Panc1 (cell line): ENCODE results near the gene KCNT1. TPM values are rescaled to one million over a fixed set of nuclear protein-coding genes. Genes with fewer than 3 reads are reported as not detected.

Source experiments
- ATAC-seq: fragments of 200-7000 bp; cut with Tn5 transposase; 2 replicates; pipeline ENCODE4 v1.9.1; 2020; ENCODE audit warnings: mild to moderate bottlenecking, moderate library complexity
- BruUV-seq: library from RNA; stranded (reverse); fragments of 400-500 nt; replicated peaks from 2 replicates; lab custom pipeline; 2021; lab: Mats Ljungman, UMichigan
- CTCF ChIA-PET: fragments of 300-600 bp; sonication (Branson Sonifier 250); formaldehyde crosslinking; loops from one replicate; lab custom pipeline; 2022; ENCODE audit warnings: antibody characterized with exemption; lab: Charles Lee
- POLR2A ChIA-PET: fragments of 300-600 bp; sonication (Branson Sonifier 250); formaldehyde crosslinking; loops from one replicate; lab custom pipeline; 2022; ENCODE audit warnings: antibody characterized with exemption; lab: Charles Lee
- DNase-seq: peaks from one replicate; pipeline ENCODE4 v3.0.0-alpha.2; 2010; ENCODE audit warnings: low read depth, low spot score
- H3K27ac ChIP-seq: 2 replicates; pipeline ENCODE4 v1.5.1; 2011; ENCODE audit warnings: mild to moderate bottlenecking, low read length, inconsistent platforms
- H3K27me3 ChIP-seq: fragments of 200-500 bp; sonication (Bioruptor generic); 2 replicates; pipeline ENCODE4 v1.6.0; 2014; ENCODE audit warnings: low read length, inconsistent platforms; ENCODE audit not compliant: control insufficient read depth, insufficient read depth
- H3K36me3 ChIP-seq: fragments of 200-500 bp; sonication (Bioruptor generic); 2 replicates; pipeline ENCODE4 v1.5.1; 2014; ENCODE audit warnings: inconsistent platforms, mild to moderate bottlenecking, low read length, moderate library complexity; ENCODE audit not compliant: control insufficient read depth, insufficient read depth
- H3K4me1 ChIP-seq: 2 replicates; pipeline ENCODE4 v1.5.1; 2011; ENCODE audit warnings: inconsistent platforms, mild to moderate bottlenecking, low read length, moderate library complexity; ENCODE audit not compliant: control insufficient read depth, insufficient read depth
- H3K4me3 ChIP-seq, 2 experiments: 2 replicates each; pipeline ENCODE4 v1.5.1; 2011 to 2012; ENCODE audit warnings: low read depth in 2 of 2, low read length in 2 of 2, mild to moderate bottlenecking in 2 of 2, inconsistent platforms in 1 of 2, moderate library complexity in 1 of 2
- H3K9me3 ChIP-seq: fragments of 200-500 bp; sonication (Bioruptor generic); 2 replicates; pipeline ENCODE4 v1.5.1; 2014; ENCODE audit warnings: low read depth, mild to moderate bottlenecking, inconsistent platforms, low read length, moderate library complexity; ENCODE audit not compliant: control insufficient read depth, insufficient read depth
- CTCF ChIP-seq: fragments of 450-650 bp; IDR thresholded peaks from 2 replicates; pipeline ENCODE4 v1.5.1; 2017; ENCODE audit warnings: mild to moderate bottlenecking
- POLR2AphosphoS5 ChIP-seq: IDR thresholded peaks from 2 replicates; pipeline ENCODE4 v1.6.1; 2012; ENCODE audit warnings: mild to moderate bottlenecking, low read depth, low read length, moderate library complexity
- REST ChIP-seq, 2 experiments: IDR thresholded peaks; 2 replicates each; pipeline ENCODE4 v1.6.1; 2011 to 2012; ENCODE audit warnings: low read depth in 2 of 2, control low read depth in 1 of 2, low read length in 1 of 2, mild to moderate bottlenecking in 1 of 2, moderate library complexity in 1 of 2; ENCODE audit not compliant: insufficient read depth in 1 of 2
- SIN3A ChIP-seq: IDR thresholded peaks from 2 replicates; pipeline ENCODE4 v1.6.1; 2012; ENCODE audit warnings: low read depth, mild to moderate bottlenecking, low read length, moderate library complexity, borderline replicate concordance; ENCODE audit not compliant: insufficient read depth
- TCF7L2 ChIP-seq: IDR thresholded peaks from 2 replicates; pipeline ENCODE4 v1.6.1; 2011; ENCODE audit warnings: mild to moderate bottlenecking, low read depth, low read length, inconsistent platforms
- in situ Hi-C: cut with HindIII; loops from 2 replicates; pipeline ENCODE4 v1.10.0; 2016; ENCODE audit warnings: low sequenced_read_pairs, low pct_unique_long_range_greater_than_20kb
- intact Hi-C: fragments of 100-400 bp; cut with micrococcal nuclease; formaldehyde crosslinking; loops from one replicate; pipeline ENCODE4 v1.10.0; 2022; ENCODE audit not compliant: unreplicated experiment
- total RNA-seq: library from RNA; stranded (reverse); gene quantifications from one replicate; pipeline ENCODE4 v1.2.1, GENCODE V29; 2021; ENCODE audit not compliant: unreplicated experiment

The KCNT1 gene
- total RNA-seq, 1 experiment from 2014 or later: not detected

- Histone ChIP-seq H3K9me3 (no peaks in the 10 kb centered on the region), H3K4me1 (no peaks in the 10 kb centered on the region), H3K27me3 (no peaks in the 10 kb centered on the region), H3K27ac (no peak overlapping the region), H3K36me3 (no peaks in the 10 kb centered on the region), H3K4me3 (no peak overlapping the region)
- ChIA-PET POLR2A (no interaction called here), CTCF (no interaction called here)
- TF ChIP-seq REST (IDR thresholded peaks at IDR 0.05; ENCODE audit: insufficient read depth in 1 of 2, low read depth in 2 of 2, low read length in 1 of 2) (no peak), TCF7L2 (no peak)
- no TSS peak for BruUV-seq
- intact Hi-C loops: no loop called here
- no peak for ATAC-seq
- in situ Hi-C loops: no loop called here
- no peak for DNase-seq
Observed at GRCh38 chr9:135815413-135815812, 113.4 kb downstream of the KCNT1 start.

GRCh38 chr9:135815830-135816650 is 114.1 kb downstream of the KCNT1 start:
- BruUV-seq: no TSS peak
- ATAC-seq: no peak
- H3K4me1 ChIP-seq: no peaks in the 10 kb centered on the region
- H3K4me3 ChIP-seq: no peak overlapping the region
- ChIA-PET CTCF (no interaction called here), POLR2A (no interaction called here)
- TF ChIP-seq REST (IDR thresholded peaks at IDR 0.05; ENCODE audit: insufficient read depth in 1 of 2, low read depth in 2 of 2, low read length in 1 of 2): no peak
- no peak for TF ChIP-seq CTCF
- TF ChIP-seq POLR2AphosphoS5: no peak
- TF ChIP-seq TCF7L2: no peak
- TF ChIP-seq SIN3A: no peak
- in situ Hi-C loops (no loop called here), intact Hi-C loops (no loop called here)
- H3K9me3 ChIP-seq: no peaks in the 10 kb centered on the region
- H3K36me3 ChIP-seq: no peaks in the 10 kb centered on the region
- DNase-seq: no peak
- H3K27me3 ChIP-seq: no peaks in the 10 kb centered on the region
- H3K27ac ChIP-seq: no peak overlapping the region
